ENCODE data around the gene LMF1.

GRCh38 chr16:937311-937710 is 33.5 kb downstream of the LMF1 start:
- TF ChIP-seq, protein P1, sequence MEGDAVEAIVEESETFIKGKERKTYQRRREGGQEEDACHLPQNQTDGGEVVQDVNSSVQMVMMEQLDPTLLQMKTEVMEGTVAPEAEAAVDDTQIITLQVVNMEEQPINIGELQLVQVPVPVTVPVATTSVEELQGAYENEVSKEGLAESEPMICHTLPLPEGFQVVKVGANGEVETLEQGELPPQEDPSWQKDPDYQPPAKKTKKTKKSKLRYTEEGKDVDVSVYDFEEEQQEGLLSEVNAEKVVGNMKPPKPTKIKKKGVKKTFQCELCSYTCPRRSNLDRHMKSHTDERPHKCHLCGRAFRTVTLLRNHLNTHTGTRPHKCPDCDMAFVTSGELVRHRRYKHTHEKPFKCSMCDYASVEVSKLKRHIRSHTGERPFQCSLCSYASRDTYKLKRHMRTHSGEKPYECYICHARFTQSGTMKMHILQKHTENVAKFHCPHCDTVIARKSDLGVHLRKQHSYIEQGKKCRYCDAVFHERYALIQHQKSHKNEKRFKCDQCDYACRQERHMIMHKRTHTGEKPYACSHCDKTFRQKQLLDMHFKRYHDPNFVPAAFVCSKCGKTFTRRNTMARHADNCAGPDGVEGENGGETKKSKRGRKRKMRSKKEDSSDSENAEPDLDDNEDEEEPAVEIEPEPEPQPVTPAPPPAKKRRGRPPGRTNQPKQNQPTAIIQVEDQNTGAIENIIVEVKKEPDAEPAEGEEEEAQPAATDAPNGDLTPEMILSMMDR (conservative IDR thresholded peaks at IDR 0.05 in 1 of 2, IDR thresholded peaks at IDR 0.05 in 1 of 2; ENCODE audit: extremely low read depth in 1 of 2, insufficient read depth in 1 of 2, low read depth in 1 of 2, low read length in 2 of 2): no peak
- TF ChIP-seq EZH2 (IDR thresholded peaks at IDR 0.05; ENCODE audit: borderline replicate concordance, low read length): no peak

All from mammary epithelial cell (primary cell).